ES-I3 (cell line): Measurements from ENCODE around the gene CAMTA1.

Experiments used
- H3K36me3 ChIP-seq: 2 replicates; pipeline ENCODE4 v1.6.1; 2013; ENCODE audit warnings: mild to moderate bottlenecking, low read length, control low read depth, moderate library complexity; ENCODE audit not compliant: insufficient read depth
- H3K4me1 ChIP-seq: 2 replicates; pipeline ENCODE4 v1.6.1; 2013; ENCODE audit warnings: mild to moderate bottlenecking, control low read depth, low read length; ENCODE audit not compliant: insufficient read depth
- H3K9ac ChIP-seq: 2 replicates; pipeline ENCODE4 v1.6.1; 2013; ENCODE audit warnings: low read depth, mild to moderate bottlenecking, low read length, moderate library complexity
- H3K9me3 ChIP-seq: 2 replicates; pipeline ENCODE4 v1.6.1; 2013; ENCODE audit warnings: mild to moderate bottlenecking, low read length, moderate library complexity; ENCODE audit not compliant: control insufficient read depth, insufficient read depth

The CAMTA1 gene

DNA sequence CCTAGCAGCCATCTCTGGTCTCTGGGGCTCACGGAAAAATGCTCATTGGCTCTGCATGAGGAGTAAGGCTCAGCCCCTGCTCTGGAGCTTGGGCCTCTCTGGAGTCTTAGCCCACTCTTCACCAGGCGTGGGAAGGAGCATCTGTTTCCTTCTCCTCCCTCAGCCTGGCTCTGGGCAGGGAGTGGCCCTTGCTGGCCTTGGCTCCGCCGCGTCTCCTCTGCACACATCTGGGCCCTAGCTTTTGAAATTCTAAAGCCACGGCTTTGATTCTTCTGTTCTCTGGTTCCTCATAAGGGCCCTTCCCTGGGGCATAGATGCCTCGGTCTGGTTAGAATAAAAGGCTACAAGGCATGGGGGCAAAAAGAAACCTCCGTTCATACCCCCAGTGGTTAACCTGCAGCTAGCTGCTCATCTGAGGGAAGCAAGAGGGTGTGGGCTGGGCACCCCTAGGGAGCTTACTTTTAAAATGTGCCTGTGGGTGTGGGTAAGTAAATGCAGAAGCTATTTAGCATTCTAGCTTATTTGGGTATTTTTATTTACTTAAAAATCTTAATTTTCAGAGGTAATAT is 145.6 kb downstream of the CAMTA1 start:
- no peak overlapping the region for H3K9ac ChIP-seq
- no peaks in the 10 kb centered on the region for H3K36me3 ChIP-seq
- peaks cover 4% of the 10 kb centered on the region; the same call in 1 of the 2 replicates for H3K4me1 ChIP-seq
- H3K9me3 ChIP-seq: no peaks in the 10 kb centered on the region

DNA sequence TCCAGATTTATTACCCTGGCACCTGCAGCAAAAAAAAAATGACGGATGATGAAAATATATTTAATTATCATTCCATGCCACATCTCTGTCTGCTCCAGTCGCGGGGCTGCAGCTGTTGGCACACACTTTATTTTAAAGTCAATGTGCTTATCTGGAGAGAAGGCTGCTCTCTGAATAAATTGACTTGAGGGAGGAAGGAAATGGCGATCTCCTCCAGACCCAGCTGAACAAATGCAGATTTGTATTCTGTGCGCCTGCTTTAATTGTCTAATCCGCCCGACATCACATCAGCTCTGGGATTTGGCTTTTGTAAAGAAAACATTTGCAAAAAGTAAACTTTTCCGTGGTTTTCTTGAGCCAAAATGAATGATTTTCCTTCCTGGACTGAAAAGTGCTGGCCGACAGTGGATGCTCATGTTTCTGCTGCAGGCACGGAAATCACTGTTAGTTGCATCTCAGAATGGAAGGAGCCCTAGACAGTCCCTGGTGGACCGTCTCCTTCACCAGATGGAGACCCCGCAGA is 150.2 kb downstream of the CAMTA1 start:
- Histone ChIP-seq H3K9me3 (no peaks in the 10 kb centered on the region), H3K36me3 (no peaks in the 10 kb centered on the region), H3K9ac (no peak overlapping the region), H3K4me1 (no peaks in the 10 kb centered on the region)

DNA sequence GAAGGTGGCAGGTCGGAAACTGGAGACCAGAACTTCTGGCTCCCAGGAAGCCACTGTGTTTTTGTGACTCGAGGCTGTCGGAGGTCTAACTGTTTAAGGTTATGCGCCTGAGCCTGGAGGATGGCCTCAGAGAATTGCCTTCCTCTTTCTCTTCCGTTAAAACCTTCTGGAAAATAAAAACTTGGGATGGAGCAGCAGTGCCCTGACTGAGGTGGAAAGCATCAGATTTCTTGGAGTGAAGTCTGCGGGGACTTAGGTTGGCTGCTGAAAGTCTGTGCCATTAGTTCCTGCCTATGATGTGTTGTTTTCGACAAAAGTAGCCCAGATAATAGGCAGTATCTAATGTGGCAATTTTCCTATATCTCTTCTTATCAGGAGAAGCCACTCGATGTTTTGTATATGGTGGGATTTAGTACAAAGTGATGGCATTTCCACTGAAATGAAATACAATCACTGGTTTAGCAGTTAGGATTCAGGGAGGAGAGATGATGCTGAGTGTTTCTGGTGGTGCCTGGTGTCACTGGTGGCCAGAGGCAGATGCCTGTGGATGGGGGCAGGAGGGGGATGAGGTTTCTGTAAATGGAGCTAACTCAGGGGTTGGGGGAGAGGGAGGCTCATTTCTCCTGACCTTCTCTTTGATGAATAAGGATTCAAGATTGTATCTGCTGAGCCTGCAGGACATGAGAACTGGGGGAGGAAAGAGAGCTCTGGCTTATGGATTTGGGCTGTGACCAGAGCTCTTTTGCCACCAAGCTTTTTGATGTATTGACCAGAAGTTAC is 150.8 kb downstream of the CAMTA1 start:
- Histone ChIP-seq H3K9ac (no peak overlapping the region), H3K9me3 (no peaks in the 10 kb centered on the region), H3K36me3 (no peaks in the 10 kb centered on the region), H3K4me1 (no peaks in the 10 kb centered on the region)

DNA sequence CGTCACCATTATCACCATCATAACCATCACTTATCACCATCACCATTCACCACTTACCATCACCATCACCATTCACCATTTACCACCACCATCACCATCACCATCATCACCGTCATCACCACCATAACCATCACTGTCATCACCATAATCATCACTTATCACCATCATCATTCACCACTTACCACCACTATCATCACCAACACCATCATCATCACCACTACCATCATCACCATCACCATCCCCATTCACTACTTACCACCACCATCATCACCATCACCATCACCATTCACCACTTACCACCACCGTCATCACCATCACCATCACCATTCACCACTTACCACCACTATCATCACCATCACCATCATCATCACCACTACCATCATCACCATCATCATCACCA is 151.8 kb downstream of the CAMTA1 start:
- no peaks in the 10 kb centered on the region for H3K4me1 ChIP-seq
- no peak overlapping the region for H3K9ac ChIP-seq
- H3K36me3 ChIP-seq: no peaks in the 10 kb centered on the region
- no peaks in the 10 kb centered on the region for H3K9me3 ChIP-seq

DNA sequence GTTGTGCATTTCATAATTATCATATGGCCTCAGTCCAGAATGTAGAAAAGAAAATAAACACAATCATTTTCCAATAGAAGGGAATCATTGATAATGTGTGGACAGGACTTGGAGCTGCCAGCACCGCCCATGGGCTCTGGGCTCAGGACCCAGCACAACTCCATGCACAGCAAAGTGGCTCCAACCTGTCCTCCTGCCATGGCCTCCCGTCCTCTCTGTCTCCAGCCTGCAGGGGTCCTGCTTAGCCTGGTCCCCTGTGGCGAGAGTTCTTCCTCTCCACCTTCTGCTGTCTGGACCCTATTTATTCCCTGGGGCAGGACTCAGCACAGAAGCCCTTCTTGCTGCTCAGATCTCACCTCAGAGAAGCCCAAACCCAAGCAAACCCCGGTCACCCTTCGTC is 154.1 kb downstream of the CAMTA1 start:
- H3K9ac ChIP-seq: no peak overlapping the region

DNA sequence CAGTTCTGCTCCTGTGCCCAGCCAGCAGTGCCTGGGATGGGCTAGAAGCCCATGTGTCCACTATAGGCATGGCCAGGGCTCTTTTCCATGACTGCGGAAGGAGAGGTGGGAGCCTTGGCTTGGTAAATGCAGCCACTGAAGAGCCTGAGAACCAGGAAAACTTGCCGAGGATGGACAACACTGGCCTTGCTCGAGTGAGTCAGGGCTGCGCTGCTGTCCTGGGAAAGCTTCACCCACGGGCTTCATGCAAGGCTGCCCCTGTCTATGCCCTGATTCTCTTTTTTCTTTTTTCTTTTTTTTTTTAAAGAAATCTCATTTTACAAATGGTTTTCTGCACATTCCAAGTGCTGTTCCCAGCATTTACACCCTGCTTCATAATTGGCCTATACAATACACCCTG is 156.5 kb downstream of the CAMTA1 start:
- Histone ChIP-seq H3K9ac (no peak overlapping the region), H3K9me3 (no peaks in the 10 kb centered on the region), H3K36me3 (no peaks in the 10 kb centered on the region), H3K4me1 (no peaks in the 10 kb centered on the region)

More for the DNA sequence above, 154.1 kb downstream of the CAMTA1 start:
- H3K4me1 ChIP-seq: no peaks in the 10 kb centered on the region
- H3K36me3 ChIP-seq: no peaks in the 10 kb centered on the region
- no peaks in the 10 kb centered on the region for H3K9me3 ChIP-seq

DNA sequence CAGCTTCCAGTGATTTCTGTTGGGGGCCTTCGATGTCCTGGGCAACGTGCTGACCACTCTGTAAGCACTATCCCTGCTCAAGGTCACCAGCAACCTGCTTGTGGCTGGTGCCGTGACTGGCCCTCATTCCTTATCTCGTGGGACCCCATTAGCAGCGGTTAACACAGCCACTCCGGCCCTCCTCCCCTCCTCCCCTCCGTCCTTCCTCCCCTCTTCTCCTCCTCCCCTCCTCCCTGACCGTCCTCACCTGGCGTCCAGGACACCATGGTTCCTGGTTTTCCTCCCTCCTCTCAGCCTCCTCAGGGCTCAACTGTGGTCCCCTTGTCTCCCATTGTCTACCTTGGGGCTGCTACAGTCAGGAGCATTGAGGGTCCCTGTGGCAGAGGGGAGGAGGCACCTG is 157.7 kb downstream of the CAMTA1 start:
- H3K9ac ChIP-seq: no peak overlapping the region
- H3K4me1 ChIP-seq: no peaks in the 10 kb centered on the region
- no peaks in the 10 kb centered on the region for H3K9me3 ChIP-seq
- no peaks in the 10 kb centered on the region for H3K36me3 ChIP-seq

DNA sequence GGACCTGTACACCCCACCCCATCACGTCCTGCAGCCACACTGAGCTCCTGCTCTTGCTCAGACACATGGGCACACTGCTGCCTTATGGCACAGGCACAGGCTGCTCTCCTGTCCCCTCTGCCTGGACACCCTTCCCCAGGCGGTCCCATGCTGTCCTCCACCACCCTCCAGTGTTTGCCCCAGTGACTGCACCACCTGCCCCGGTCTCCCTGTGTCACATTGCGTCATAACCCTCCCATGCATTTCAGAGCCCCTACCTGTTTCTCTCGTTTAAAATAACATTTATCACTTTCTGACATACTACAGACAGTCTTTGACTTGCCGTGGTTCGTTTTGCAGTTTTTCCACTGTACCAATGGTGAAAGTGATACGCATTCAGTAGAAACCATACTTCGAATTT is 159.2 kb downstream of the CAMTA1 start:
- no peaks in the 10 kb centered on the region for H3K9me3 ChIP-seq
- no peaks in the 10 kb centered on the region for H3K4me1 ChIP-seq
- no peaks in the 10 kb centered on the region for H3K36me3 ChIP-seq
- no peak overlapping the region for H3K9ac ChIP-seq

DNA sequence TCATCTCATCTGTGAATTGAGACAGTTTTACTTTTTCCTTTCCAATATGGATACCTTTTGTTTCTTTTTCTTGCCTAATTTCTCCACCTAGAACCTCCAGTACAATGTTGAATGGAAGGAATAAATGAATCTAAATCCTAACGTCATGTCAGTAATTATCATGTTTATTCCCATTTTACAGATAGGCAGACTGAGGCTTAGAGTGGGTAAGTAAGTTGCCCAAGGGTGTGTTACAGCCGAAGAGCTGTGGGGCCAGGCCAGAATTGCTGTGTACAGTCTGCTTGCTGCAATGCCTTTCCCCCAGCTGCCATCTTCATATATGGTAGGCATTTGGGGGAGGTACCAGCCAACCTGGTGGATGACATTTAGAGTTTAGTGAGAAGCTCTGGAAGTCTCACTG is 162.7 kb downstream of the CAMTA1 start:
- Histone ChIP-seq H3K4me1 (no peaks in the 10 kb centered on the region), H3K9ac (no peak overlapping the region), H3K9me3 (no peaks in the 10 kb centered on the region), H3K36me3 (no peaks in the 10 kb centered on the region)

DNA sequence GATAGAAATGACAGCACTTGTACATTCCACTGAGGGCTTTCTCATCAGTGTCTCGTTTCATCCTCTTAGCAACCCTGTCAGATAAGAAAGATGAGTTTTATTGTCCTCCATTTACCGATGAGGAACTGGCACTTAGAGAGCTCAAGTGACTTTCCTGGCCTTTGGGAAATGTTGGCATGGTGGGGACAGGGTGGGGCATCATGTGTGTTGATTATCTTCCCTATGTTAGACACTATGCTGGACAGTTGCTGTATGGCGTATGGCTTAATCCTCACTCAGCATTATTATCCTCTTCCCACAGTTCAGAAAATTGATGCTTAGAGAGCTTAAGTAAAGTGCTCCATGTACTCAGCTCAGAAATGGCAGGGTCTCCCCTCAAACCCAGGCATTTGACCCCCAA is 163.2 kb downstream of the CAMTA1 start:
- H3K9me3 ChIP-seq: no peaks in the 10 kb centered on the region

DNA sequence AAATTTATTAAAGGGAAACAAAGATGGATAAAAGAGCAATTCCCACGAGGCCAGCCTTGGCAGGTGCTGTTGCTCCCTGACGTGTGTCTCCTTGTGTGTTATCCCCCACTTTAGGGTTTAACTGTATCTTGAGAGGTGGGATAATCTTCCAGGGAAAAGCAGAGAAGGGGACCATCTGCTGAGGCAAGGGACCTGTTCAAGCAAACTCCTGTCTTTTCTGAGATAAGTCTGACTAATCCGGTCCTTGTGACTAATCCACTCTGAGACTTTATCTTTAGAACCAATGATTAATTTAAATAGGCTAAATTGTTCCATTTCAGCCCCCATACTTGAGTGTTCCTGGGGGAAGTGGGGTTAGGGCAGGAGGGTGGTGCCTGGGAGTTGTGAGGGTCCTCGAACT is 163.6 kb downstream of the CAMTA1 start:
- Histone ChIP-seq H3K9ac (no peak overlapping the region), H3K4me1 (no peaks in the 10 kb centered on the region), H3K9me3 (no peaks in the 10 kb centered on the region), H3K36me3 (no peaks in the 10 kb centered on the region)

More for the DNA sequence above, 163.2 kb downstream of the CAMTA1 start:
- Histone ChIP-seq H3K36me3 (no peaks in the 10 kb centered on the region), H3K4me1 (no peaks in the 10 kb centered on the region), H3K9ac (no peak overlapping the region)

DNA sequence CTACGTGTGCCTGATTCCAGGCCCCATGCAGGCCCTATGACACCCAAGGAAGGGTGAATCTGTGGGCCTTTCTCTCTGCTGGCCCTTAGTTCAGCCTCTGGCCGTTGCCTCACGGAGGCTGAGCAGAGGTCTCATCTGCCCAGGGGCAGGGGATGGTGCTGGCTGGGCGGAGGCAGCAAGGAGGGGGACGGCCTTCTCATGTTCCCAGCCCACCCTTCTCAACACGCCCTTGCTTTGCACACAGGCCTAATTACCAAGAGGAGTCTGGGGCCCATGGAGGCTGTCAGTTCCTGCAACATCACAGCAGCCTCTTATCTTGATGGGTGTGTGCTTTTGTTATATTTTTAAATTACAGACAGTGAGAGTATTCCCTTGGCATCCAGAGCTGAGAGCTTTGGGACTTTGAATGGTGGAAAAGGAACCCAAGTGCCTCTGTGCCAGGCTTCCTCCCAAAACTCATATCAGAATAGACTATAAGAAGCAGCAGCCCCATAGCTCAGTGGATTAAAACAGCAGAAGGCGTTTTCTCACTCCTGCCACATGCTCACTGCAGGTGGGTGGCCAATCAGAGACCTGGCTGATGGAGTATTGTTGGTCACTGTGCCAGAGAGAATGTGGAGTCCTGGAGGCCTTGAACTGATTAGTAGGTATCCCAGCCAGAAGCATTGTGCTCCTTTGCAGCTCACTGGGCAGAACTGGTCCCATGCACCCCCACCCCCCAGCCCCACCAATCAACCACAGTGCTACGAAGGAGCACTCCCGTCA is 164.9 kb downstream of the CAMTA1 start:
- no peaks in the 10 kb centered on the region for H3K9me3 ChIP-seq
- H3K36me3 ChIP-seq: no peaks in the 10 kb centered on the region; the same call in 1 of the 2 replicates
- no peaks in the 10 kb centered on the region for H3K4me1 ChIP-seq
- no peak overlapping the region for H3K9ac ChIP-seq

DNA sequence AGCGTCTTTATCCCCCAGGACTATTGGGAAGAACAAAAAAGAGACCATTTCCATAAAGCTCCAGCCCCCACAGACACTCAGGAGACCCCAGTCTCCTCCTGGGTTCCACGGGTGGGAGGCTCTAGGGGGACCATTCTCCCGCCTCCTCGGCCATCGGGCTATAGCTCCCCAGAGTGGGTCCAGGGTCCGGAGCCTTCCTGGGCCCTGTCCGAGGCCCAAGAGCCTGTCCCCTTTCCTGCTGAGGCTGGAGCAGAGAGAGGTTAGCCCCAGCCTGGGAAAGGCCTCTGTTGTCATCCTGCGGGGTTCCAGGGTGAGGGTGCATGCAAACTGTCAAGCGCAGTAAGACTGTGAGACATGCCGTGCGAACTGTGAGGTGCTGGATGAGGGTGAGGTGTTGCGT is 166.3 kb downstream of the CAMTA1 start:
- Histone ChIP-seq H3K9ac (no peak overlapping the region), H3K36me3 (no peaks in the 10 kb centered on the region; the same call in 1 of the 2 replicates), H3K4me1 (peaks cover 6% of the 10 kb centered on the region), H3K9me3 (no peaks in the 10 kb centered on the region)

DNA sequence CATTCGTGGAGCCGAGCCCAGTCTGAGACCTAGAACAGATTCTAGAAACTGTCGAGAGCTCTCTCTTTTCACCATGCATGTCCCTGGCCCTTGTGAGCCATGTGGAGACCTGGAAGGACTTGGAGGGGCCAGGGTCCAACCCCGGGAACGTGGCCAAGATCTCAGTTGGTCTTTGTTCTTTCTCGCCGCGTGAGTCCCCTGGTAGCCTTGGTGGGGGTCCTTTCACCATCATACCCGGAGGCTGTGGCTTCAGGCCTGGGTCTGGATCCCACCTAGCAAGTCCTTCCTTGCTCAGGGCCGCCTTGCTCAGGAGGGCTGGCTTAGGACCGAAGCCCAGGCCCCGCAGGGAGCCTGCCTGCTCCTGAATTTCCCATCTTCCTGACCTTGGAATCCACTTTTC is 168.0 kb downstream of the CAMTA1 start:
- H3K9ac ChIP-seq: no peak overlapping the region
- H3K36me3 ChIP-seq: no peaks in the 10 kb centered on the region; the same call in 1 of the 2 replicates
- peaks cover 8% of the 10 kb centered on the region for H3K4me1 ChIP-seq
- H3K9me3 ChIP-seq: no peaks in the 10 kb centered on the region
